Measurements from ENCODE around the gene TMCO5A.
"Not testable (repeated sequence)": the region's sequence is repeated elsewhere in the genome, so short reads cannot be mapped to it uniquely, and the experiment has no call there.

The TMCO5A gene

GRCh38 chr15:37934340-37934739 lies at the start of gene TMCO5A:
Gene TMCO5A (plus strand): TSS chr15:37934640. CDS start chr15:37936324, 1,684 bp downstream.
- no peak for DNase-seq

- DNase-seq: no peak
Observed at GRCh38 chr15:37885651-37886050, 48.8 kb upstream of the TMCO5A start.

GRCh38 chr15:37888356-37888755 lies 46.1 kb upstream of the TMCO5A start:
- DNase-seq: no peak

- DNase-seq: no peak
Observed at GRCh38 chr15:37891766-37892368, 42.6 kb upstream of the TMCO5A start.

GRCh38 chr15:37893309-37893708 lies 41.1 kb upstream of the TMCO5A start:
- no peak for DNase-seq

GRCh38 chr15:37898362-37898761 lies 36.1 kb upstream of the TMCO5A start:
- DNase-seq: no peak

- no peak for DNase-seq
Observed at GRCh38 chr15:37900326-37901221, 33.9 kb upstream of the TMCO5A start.

GRCh38 chr15:37902126-37902525 lies 32.3 kb upstream of the TMCO5A start:
- no peak for DNase-seq

GRCh38 chr15:37903919-37904625 lies 30.4 kb upstream of the TMCO5A start:
- DNase-seq: no peak

GRCh38 chr15:37907136-37907535 lies 27.3 kb upstream of the TMCO5A start:
- DNase-seq: no peak

GRCh38 chr15:37921527-37922385 lies 12.7 kb upstream of the TMCO5A start:
- DNase-seq: no peak

GRCh38 chr15:37926136-37926535 lies 8.3 kb upstream of the TMCO5A start:
- DNase-seq: no peak

- DNase-seq: no peak
Observed at GRCh38 chr15:37929238-37929637, 5.2 kb upstream of the TMCO5A start.

GRCh38 chr15:37931321-37931720 lies 3.1 kb upstream of the TMCO5A start:
- no peak for DNase-seq

GRCh38 chr15:37931868-37932267 lies 2.6 kb upstream of the TMCO5A start:
- no peak for DNase-seq

GRCh38 chr15:37932549-37932948 lies 1.9 kb upstream of the TMCO5A start:
- no peak for DNase-seq

GRCh38 chr15:37933666-37934065 lies 774 bp upstream of the TMCO5A start:
- DNase-seq: no peak

GRCh38 chr15:37940876-37941275 lies 6.4 kb downstream of the TMCO5A start:
- DNase-seq: no peak

- no peak for DNase-seq
Observed at GRCh38 chr15:37941779-37942178, 7.3 kb downstream of the TMCO5A start.

- no peak for DNase-seq
Observed at GRCh38 chr15:37951999-37952398, 17.6 kb downstream of the TMCO5A start.

- not testable (repeated sequence) for DNase-seq
Observed at GRCh38 chr15:37960742-37961141, 26.3 kb downstream of the TMCO5A start.

- no peak for DNase-seq
Observed at GRCh38 chr15:37967788-37968187, 33.3 kb downstream of the TMCO5A start.

- DNase-seq: no peak
Observed at GRCh38 chr15:37973856-37974255, 39.4 kb downstream of the TMCO5A start.
